Vagina (tissue), 2 donors: Measurements from ENCODE around the gene TMEM74B.

Source experiments
- CTCF ChIP-seq, 3 experiments: fragments of 450-650 bp in 2 of 3; fragments of 200-600 bp in 1 of 3; sonication (generic) in 1 of 3; IDR thresholded peaks; one replicate each; pipeline ENCODE4 v1.5.1; 2017 to 2019; ENCODE audit warnings: antibody characterized with exemption in 3 of 3, mild to moderate bottlenecking in 2 of 3, moderate library complexity in 2 of 3
- POLR2A ChIP-seq, 2 donors: fragments of 450-650 bp; IDR thresholded peaks; one replicate each; pipeline ENCODE4 v1.6.1; 2017; ENCODE audit warnings: antibody characterized with exemption in 2 of 2, mild to moderate bottlenecking in 2 of 2, moderate library complexity in 2 of 2
- POLR2AphosphoS5 ChIP-seq, 2 donors: sonication (generic); formaldehyde crosslinking; IDR thresholded peaks; one replicate each; pipeline ENCODE4 v1.9.0; 2017; ENCODE audit warnings: antibody characterized with exemption in 2 of 2, mild to moderate bottlenecking in 2 of 2, low read depth in 1 of 2; ENCODE audit not compliant: insufficient read depth in 1 of 2

GRCh38 chr20:1184260-1184637 lies 532 bp downstream of the TMEM74B start:
- TF ChIP-seq CTCF (IDR thresholded peaks at IDR 0.05) (no peak), POLR2A (IDR thresholded peaks at IDR 0.05) (no peak), POLR2AphosphoS5 (IDR thresholded peaks at IDR 0.05; ENCODE audit: insufficient read depth in 1 of 2, low read depth in 1 of 2) (no peak)
